Nephron progenitor cell (in vitro differentiated cells): ENCODE results near the gene CLIC3.

Experiments used
- DNase-seq: peaks from one replicate; pipeline ENCODE4 v3.0.0; 2021
- H3K27ac Mint-ChIP-seq: 2 replicates; pipeline ENCODE4 v1.8.0; 2021; ENCODE audit warnings: mild to moderate bottlenecking, moderate library complexity, mixed read lengths
- H3K27me3 Mint-ChIP-seq: 2 replicates; pipeline ENCODE4 v1.8.0; 2021; ENCODE audit warnings: mild to moderate bottlenecking, low read depth, mixed read lengths; ENCODE audit not compliant: poor library complexity
- H3K36me3 Mint-ChIP-seq: 2 replicates; pipeline ENCODE4 v1.8.0; 2021; ENCODE audit warnings: low read depth, mixed read lengths
- H3K4me1 Mint-ChIP-seq: 2 replicates; pipeline ENCODE4 v1.8.0; 2021; ENCODE audit warnings: mixed read lengths
- H3K4me3 Mint-ChIP-seq: 2 replicates; pipeline ENCODE4 v1.8.0; 2021; ENCODE audit warnings: mild to moderate bottlenecking, moderate library complexity, mixed read lengths
- H3K9me3 Mint-ChIP-seq: 2 replicates; pipeline ENCODE4 v1.8.0; 2021; ENCODE audit warnings: mild to moderate bottlenecking, moderate library complexity, mixed read lengths
- TF ChIP-seq, protein P1 (sequence below): fragments of 200-600 bp; sonication (generic); IDR thresholded peaks from 2 replicates; pipeline ENCODE4 v1.5.0; 2021; ENCODE audit warnings: antibody characterized with exemption

Gene CLIC3

DNA sequence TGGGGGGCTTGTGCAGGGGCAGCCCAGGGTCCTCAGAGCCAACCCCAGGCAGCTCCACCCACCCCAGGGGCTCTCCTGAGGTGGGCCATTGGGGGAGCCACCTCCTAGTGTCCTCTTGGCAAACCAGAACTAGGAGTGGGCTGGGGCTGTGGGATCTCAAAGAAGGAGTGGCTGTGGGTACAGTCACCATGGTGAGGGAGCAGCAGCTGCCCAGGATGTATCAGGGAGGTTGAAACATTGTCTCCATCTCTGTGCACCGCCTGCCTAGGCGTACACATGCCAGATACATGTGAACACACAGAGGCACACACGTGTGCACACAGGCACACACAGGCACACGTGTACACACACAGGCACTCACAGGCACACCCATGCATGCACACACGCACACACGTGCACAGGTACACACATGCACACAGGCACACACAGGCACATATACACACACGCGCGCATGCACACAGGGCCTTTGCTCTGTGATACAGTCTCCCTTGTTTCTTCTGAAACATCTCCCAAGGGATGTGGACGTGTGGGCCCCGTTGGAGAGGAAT is 33.6 kb downstream of the CLIC3 start:
- H3K4me3 Mint-ChIP-seq, result no peak overlapping the region
- no peaks in the 10 kb centered on the region for H3K36me3 Mint-ChIP-seq
- no peaks in the 10 kb centered on the region for H3K9me3 Mint-ChIP-seq
- no peak for DNase-seq
- peaks cover 20% of the 10 kb centered on the region for H3K27me3 Mint-ChIP-seq
- H3K4me1 Mint-ChIP-seq, result peaks cover 21% of the 10 kb centered on the region
- TF ChIP-seq, protein P1, sequence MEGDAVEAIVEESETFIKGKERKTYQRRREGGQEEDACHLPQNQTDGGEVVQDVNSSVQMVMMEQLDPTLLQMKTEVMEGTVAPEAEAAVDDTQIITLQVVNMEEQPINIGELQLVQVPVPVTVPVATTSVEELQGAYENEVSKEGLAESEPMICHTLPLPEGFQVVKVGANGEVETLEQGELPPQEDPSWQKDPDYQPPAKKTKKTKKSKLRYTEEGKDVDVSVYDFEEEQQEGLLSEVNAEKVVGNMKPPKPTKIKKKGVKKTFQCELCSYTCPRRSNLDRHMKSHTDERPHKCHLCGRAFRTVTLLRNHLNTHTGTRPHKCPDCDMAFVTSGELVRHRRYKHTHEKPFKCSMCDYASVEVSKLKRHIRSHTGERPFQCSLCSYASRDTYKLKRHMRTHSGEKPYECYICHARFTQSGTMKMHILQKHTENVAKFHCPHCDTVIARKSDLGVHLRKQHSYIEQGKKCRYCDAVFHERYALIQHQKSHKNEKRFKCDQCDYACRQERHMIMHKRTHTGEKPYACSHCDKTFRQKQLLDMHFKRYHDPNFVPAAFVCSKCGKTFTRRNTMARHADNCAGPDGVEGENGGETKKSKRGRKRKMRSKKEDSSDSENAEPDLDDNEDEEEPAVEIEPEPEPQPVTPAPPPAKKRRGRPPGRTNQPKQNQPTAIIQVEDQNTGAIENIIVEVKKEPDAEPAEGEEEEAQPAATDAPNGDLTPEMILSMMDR, result no peak
- H3K27ac Mint-ChIP-seq, result peak overlapping the region; percentile 74

GRCh38 chr9:136962163-136962562 is 34.2 kb downstream of the CLIC3 start:
- Mint-ChIP-seq H3K4me3 (no peak overlapping the region), H3K36me3 (no peaks in the 10 kb centered on the region), H3K27me3 (peaks cover 20% of the 10 kb centered on the region), H3K4me1 (peaks cover 21% of the 10 kb centered on the region), H3K27ac (no peak overlapping the region), H3K9me3 (no peaks in the 10 kb centered on the region)
- no peak for DNase-seq
- TF ChIP-seq, protein P1, result no peak

DNA sequence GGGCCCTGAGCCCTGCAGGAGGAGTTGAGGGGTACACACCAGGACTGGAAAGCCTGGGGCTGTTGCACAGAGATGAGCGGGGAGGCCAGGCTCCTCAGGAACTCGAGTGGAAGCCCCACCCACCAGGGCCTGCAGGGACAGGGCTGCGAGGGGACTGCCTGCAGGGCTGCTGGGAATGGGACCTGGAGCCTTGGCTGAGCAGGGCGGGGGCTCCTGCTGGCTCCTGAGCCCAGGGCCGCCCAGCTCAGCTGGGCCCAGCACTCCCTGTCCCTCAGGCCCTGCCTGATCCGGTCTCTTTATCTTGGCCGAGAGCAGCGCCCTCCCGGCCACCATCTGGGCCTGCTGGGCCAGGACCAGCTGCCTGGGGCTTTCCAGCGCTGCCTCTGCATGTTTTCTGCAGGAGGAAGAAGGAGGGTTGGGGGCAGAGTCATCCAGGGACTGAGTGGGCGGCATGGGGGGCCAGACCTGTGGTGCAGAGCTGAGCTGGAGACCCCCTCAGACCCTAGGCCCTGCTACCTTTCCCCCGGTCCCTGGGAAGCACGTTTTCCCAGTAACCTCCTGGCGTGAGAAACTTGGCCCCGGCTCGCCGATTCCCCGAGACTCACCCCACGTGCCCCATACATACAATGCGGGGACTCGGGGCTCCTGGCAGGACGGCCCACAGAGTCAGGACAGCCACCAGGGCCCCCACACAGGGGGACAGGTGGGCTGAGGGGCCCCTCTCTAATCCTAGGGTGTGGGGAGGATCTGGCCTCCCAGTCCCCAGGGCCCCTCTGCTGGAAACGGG is 34.9 kb downstream of the CLIC3 start:
- H3K36me3 Mint-ChIP-seq, result no peaks in the 10 kb centered on the region
- peaks cover 20% of the 10 kb centered on the region for H3K4me1 Mint-ChIP-seq
- H3K9me3 Mint-ChIP-seq, result peaks cover 4% of the 10 kb centered on the region
- H3K4me3 Mint-ChIP-seq, result no peak overlapping the region
- no peak overlapping the region for H3K27ac Mint-ChIP-seq
- peaks cover 20% of the 10 kb centered on the region for H3K27me3 Mint-ChIP-seq
- TF ChIP-seq, protein P1, result no peak
- DNase-seq, result no peak

DNA sequence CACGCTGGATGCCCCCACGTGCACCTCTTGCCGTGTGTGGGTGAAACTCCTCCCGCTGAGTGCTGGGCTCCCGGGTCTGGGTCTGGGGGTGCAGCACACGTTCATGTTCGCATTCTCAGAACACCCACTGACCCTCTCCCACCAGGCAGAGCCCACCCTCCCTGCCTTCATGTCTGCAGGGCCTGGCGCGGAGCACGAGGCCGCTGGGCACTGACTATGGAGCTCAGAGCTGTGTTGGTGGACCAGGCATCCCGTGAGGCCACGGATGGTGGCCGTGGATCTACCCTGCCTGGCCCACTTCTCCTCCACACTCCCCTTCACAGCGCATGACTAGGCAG is 35.5 kb downstream of the CLIC3 start:
- no peak for DNase-seq
- Mint-ChIP-seq H3K4me1 (peaks cover 14% of the 10 kb centered on the region), H3K4me3 (no peak overlapping the region), H3K27me3 (peaks cover 19% of the 10 kb centered on the region), H3K9me3 (peaks cover 9% of the 10 kb centered on the region), H3K27ac (no peak overlapping the region), H3K36me3 (no peaks in the 10 kb centered on the region)
- TF ChIP-seq, protein P1, result no peak

DNA sequence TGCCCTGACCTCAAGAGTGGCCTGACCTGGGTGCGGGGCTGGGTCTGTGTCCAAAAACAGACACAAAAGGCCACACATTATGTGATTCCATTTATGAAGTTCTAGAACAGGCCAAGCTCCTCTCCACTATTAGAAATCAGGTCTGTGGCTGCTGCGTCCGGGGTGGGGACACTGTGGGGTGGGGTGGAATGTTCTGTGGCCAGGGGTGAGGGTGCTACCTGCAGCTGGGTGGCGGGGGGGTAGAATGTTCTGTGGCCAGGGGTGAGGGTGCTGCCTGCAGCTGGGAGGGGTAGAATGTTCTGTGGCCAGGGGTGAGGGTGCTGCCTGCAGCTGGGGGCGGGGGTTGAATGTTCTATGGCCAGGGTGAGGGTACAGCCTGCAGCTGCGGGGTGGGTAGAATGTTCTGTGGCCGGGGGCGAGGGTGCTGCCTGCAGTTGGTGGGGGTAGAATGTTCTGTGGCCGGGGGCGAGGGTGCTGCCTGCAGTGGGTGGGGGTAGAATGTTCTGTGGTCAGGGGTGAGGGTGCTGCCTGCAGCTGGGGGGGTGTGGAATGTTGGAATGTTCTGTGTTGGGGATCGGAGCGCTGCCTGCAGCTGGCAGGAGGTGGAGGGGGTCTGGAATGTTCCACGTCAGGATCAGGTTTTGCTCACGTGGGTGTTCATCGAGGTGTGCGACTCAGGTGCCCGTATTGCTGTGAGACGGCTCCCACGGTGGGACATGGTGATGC is 36.0 kb downstream of the CLIC3 start:
- no peak overlapping the region for H3K27ac Mint-ChIP-seq
- peaks cover 21% of the 10 kb centered on the region for H3K27me3 Mint-ChIP-seq
- H3K4me1 Mint-ChIP-seq, result peaks cover 10% of the 10 kb centered on the region
- TF ChIP-seq, protein P1, result no peak
- DNase-seq, result no peak
- H3K4me3 Mint-ChIP-seq, result no peak overlapping the region
- peaks cover 9% of the 10 kb centered on the region for H3K9me3 Mint-ChIP-seq
- no peaks in the 10 kb centered on the region for H3K36me3 Mint-ChIP-seq
